ENCODE data around the gene ABCA12.

The ABCA12 gene

DNA sequence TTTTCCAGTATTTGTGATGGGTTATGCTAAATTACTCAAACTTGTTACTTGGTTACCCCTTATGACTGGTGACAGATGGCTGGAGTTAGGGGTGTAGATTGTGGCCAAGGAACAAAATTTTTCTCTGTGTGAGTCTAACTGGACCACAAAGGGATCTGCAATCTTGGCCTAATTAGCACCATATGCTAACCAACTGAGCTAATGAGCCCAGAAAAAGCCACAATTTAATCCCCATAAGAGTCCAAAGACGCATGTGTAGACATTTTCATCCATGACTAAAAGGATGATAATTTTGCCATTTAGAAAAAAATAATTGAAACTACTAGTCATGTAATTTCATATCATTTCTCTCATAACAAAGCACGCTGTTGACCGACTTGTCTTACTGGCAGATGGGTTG is 151.2 kb downstream of the ABCA12 start:
- Mint-ChIP-seq H3K9me3 (no peaks in the 10 kb centered on the region), H3K27ac (no peak overlapping the region), H3K27me3 (no peaks in the 10 kb centered on the region), H3K4me1 (no peaks in the 10 kb centered on the region), H3K4me3 (no peak overlapping the region)
- DNase-seq (no peak), ATAC-seq (no peak)

DNA sequence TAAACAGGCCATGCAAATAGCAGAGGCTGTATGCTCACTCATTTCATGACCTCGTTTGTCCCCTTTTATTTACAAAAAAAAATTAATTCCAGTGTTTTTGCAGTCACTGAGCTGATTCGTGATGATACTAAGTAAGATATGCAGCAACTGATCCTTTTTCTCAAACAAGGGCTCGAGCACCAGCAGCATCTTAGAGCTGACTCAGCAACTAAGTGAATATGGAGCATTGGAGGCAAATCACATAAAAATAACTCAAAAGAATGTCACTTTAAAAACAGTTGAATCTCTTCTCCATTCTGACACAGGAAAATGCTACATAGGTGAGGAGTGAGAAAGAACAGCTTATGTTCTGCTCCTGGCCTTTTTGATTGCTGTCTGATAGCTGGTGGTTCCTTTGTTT is 152.8 kb downstream of the ABCA12 start:
- DNase-seq (no peak), ATAC-seq (no peak)
- H3K9me3 Mint-ChIP-seq = no peaks in the 10 kb centered on the region
- no peaks in the 10 kb centered on the region for H3K4me1 Mint-ChIP-seq
- no peak overlapping the region for H3K27ac Mint-ChIP-seq
- H3K4me3 Mint-ChIP-seq = no peak overlapping the region
- no peaks in the 10 kb centered on the region for H3K27me3 Mint-ChIP-seq

DNA sequence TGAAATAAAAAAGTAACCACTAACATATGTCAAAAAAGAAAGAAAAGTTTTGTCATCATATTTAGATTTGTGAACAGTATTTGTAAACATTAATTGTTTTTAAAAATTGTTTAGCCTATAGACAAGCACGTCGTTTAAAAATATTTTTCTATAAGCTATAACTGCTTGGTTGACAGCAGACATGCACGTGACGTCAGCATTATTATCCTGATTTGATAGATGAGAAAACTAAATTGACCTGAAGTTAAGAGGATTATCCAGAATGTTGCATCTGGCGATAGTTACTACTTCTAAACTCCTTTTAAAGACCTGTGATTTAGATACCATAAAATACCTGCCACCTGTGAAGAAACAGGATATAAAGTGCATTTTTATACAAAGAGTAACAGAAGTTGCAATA is 172.0 kb downstream of the ABCA12 start:
- Mint-ChIP-seq H3K27me3 (no peaks in the 10 kb centered on the region), H3K27ac (no peak overlapping the region), H3K4me3 (no peak overlapping the region), H3K4me1 (no peaks in the 10 kb centered on the region), H3K9me3 (peaks cover 0 to 17% of the 10 kb centered on the region in 2 donors)
- ATAC-seq = no peak
- DNase-seq = no peak

DNA sequence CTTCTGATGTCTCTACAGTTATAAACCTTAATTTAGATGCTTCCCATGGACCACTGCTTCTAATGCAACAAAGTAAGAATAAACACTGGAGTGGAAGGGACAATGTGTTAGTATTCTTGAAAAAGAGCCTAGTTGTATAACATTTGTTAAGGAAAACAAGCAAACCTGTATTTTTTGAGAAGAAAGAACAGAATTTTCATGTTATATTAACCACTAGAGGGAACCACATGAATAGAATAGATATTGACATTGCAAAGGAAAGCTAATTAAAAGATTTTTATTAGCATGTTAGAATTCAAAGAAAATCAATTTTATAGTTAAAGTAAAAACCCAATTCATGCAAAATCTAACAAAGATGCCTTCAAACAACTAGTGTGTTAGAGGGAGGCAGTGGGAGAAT is 177.7 kb downstream of the ABCA12 start:
- ATAC-seq = no peak
- Mint-ChIP-seq H3K4me1 (no peaks in the 10 kb centered on the region), H3K27ac (no peak overlapping the region), H3K9me3 (peaks cover 0 to 17% of the 10 kb centered on the region in 2 donors), H3K27me3 (peaks cover 8% of the 10 kb centered on the region), H3K4me3 (no peak overlapping the region)
- DNase-seq = no peak

DNA sequence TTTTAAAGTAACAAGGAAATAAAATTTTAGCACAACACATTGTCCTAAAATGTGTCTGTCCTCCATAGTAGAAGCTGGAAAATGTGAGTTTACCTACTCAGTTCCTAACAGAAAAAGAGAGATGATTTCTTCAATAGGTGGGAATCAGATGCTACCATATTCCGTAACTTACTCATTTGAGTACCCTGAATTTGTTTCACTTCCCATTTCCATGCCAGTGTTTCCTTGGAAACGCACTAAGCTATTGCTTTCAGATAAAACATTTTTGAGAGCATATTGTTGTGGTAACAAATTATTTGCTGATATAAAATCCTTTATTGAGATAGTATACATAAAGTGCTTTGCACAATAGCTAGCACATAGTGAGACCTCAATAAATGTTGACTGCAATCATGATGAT is 191.5 kb downstream of the ABCA12 start:
- H3K27ac Mint-ChIP-seq = no peak overlapping the region
- H3K9me3 Mint-ChIP-seq = no peaks in the 10 kb centered on the region
- DNase-seq = no peak
- no peak for ATAC-seq
- H3K4me3 Mint-ChIP-seq = no peak overlapping the region
- no peaks in the 10 kb centered on the region for H3K4me1 Mint-ChIP-seq
- H3K27me3 Mint-ChIP-seq = no peaks in the 10 kb centered on the region

DNA sequence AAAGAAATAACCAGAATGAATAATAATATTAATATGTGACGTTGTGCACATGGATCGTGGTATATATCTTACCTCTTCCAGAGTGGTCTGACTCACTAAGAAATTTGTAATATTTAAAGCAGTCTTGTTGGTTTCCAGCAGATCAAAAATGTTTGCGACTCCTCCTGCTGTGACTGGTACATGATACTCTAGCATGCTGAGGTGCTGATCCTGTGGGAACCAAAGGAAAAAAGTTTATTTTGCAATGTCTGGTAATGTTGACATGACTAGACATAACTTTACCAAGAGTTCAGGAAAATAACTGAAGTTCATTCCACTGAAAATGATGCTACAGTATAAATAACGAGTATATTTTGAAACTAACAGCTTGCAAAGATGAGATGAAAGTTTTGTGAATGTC is 204.4 kb downstream of the ABCA12 start:
- Mint-ChIP-seq H3K9me3 (no peaks in the 10 kb centered on the region), H3K4me1 (no peaks in the 10 kb centered on the region), H3K27me3 (no peaks in the 10 kb centered on the region), H3K4me3 (no peak overlapping the region), H3K27ac (no peak overlapping the region)
- DNase-seq = no peak
- ATAC-seq = no peak

DNA sequence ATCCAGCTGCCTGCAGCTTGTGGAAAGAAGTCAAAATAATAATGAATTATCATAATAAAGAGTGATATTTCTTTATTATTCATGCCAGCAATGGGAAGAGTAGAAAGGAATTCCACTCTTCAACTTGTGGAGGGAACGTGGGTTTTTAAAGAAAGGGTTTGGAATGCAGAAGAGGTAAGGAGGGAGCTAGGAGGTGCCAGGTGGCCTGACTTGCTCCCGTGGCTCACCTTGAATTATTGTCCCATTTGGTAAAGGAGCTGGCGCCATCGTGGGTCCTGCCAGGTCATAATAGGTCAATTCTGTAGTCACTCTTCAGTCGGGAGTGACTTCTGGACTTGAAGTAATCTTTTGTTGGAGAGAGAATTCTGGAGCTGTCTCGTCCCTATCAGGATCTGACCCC is 233.8 kb downstream of the ABCA12 start:
- no peak for ATAC-seq
- Mint-ChIP-seq H3K27ac (no peak overlapping the region), H3K27me3 (no peaks in the 10 kb centered on the region), H3K4me3 (no peak overlapping the region), H3K9me3 (no peaks in the 10 kb centered on the region), H3K4me1 (no peaks in the 10 kb centered on the region)
- DNase-seq = no peak

DNA sequence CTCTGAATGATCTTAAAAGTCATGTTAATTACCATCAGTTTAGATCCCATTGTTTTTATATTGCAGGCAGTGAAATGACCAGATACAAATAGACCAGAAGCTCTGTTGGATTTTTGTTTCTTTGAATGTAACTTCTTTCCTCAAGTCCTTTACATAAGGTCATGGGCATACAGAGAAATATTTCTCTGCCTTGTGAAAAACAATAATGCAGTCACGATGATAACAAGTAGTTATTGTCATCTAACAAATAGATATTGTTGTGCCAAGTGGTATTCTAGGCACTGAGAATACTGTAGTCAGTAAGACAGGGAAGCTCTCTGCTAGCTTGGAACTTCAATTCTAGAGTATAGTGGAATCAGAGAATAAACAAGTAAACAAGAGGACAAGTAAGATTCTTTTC is 234.2 kb downstream of the ABCA12 start:
- Mint-ChIP-seq H3K27ac (no peak overlapping the region), H3K4me3 (no peak overlapping the region), H3K27me3 (no peaks in the 10 kb centered on the region), H3K4me1 (no peaks in the 10 kb centered on the region), H3K9me3 (no peaks in the 10 kb centered on the region)
- DNase-seq (no peak), ATAC-seq (no peak)

DNA sequence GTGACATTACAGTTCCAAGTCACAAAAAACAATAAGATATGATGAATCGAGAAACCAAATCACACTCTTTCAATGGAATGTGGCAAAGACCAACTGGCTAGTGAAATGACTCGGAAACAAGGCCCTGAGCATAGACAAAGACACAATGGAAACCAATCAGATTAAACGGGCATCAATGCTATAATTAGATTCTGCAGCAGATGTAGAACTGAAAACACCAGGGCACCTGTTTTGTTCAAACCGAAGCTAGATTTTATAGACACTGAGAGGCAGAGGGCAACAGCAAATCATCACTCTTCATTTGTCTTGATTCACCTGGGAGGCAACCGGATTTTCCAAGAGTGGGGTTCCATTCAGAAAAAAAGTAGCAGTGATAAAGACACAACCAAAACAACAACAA is 236.1 kb downstream of the ABCA12 start:
- no peak for ATAC-seq
- no peak overlapping the region for H3K27ac Mint-ChIP-seq
- no peaks in the 10 kb centered on the region for H3K9me3 Mint-ChIP-seq

DNA sequence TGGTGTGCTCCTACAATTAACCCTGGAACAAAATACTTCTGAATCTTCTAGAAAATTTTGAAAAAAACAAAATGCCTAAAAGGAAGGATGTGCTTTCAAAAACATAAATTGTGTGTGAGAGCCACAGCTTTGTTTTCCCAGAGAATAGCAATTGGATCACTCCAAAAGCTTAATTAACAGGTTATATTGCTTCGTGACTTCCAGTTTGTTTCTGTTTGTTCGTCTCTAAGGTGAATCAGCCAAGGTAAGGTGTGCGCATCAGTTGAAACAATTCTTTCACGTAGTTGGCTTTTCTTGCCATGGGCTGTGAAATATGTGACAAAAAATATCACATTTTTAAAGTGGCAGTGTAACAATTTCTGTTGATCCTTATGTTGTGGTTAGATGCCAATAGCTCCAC is 238.7 kb downstream of the ABCA12 start:
- H3K27me3 Mint-ChIP-seq = peaks cover 7% of the 10 kb centered on the region
- no peak overlapping the region for H3K27ac Mint-ChIP-seq
- DNase-seq (no peak), ATAC-seq (no peak)
- no peaks in the 10 kb centered on the region for H3K4me1 Mint-ChIP-seq
- H3K9me3 Mint-ChIP-seq = no peaks in the 10 kb centered on the region
- H3K4me3 Mint-ChIP-seq = no peak overlapping the region

More for the DNA sequence above, 236.1 kb downstream of the ABCA12 start:
- Mint-ChIP-seq H3K4me1 (no peaks in the 10 kb centered on the region), H3K27me3 (no peaks in the 10 kb centered on the region), H3K4me3 (no peak overlapping the region)
- DNase-seq = no peak

DNA sequence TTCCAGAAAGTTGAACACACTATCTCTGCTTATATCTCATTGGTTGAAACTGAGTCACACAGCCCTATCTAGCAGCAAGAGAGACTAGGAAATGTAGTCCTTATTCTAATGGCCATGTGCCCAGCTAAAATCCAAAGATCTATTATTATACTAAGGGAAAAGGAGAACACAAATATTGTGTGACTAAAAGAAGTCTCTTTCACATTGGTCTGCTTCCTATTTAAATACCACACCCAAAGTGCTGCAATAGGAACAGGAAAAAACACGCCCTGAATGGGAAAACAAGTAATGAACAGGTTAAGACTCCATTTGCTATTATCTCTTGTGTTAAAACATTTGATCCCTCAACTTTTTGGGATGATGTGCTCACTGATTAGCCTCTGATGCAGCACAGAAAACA is 242.2 kb downstream of the ABCA12 start:
- H3K4me1 Mint-ChIP-seq = no peaks in the 10 kb centered on the region
- no peaks in the 10 kb centered on the region for H3K9me3 Mint-ChIP-seq
- no peak for DNase-seq
- no peak for ATAC-seq
- peaks cover 7% of the 10 kb centered on the region for H3K27me3 Mint-ChIP-seq
- H3K4me3 Mint-ChIP-seq = no peak overlapping the region
- H3K27ac Mint-ChIP-seq = no peak overlapping the region

DNA sequence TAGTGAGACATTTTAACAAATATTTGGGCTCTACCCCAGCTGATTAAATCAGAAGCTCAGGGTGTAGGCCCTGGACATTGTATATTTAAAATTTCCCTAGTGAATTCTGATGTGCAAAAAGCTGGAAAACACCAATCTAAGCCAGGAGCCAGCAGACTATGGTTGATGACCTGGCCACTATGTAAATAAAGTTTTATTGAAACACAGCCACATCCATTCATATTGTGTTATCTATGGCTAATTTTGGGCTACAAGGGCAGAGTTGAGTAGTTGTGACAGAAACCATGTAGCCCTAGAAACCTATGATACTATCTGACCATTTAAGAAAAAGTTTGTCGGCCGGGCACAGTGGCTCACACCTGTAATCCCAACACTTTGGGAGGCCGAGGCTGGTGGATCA is 243.0 kb downstream of the ABCA12 start:
- peaks cover 7% of the 10 kb centered on the region for H3K27me3 Mint-ChIP-seq
- no peaks in the 10 kb centered on the region for H3K9me3 Mint-ChIP-seq
- no peak overlapping the region for H3K4me3 Mint-ChIP-seq
- no peaks in the 10 kb centered on the region for H3K4me1 Mint-ChIP-seq
- ATAC-seq = no peak
- DNase-seq = no peak
- no peak overlapping the region for H3K27ac Mint-ChIP-seq

DNA sequence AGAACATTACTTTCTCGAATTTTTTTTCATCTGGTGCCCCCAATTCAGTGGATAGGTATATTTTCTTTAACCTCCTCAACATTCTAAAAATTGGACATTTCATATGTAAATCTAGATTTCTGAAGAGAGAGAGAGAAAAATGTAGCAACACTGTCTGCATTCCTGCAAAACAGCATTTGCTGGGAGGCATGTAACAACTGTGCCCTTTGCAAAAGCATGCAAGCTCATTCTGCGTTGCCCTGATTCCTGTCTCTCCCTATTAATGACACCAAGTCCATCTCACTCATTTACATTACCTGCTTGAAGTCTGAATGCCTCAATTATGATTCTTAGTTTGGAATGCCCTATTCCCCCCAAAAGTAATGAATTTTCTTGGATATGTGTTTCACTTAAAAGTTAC is 249.1 kb downstream of the ABCA12 start:
- no peak for ATAC-seq
- H3K27me3 Mint-ChIP-seq = peaks cover 9% of the 10 kb centered on the region

DNA sequence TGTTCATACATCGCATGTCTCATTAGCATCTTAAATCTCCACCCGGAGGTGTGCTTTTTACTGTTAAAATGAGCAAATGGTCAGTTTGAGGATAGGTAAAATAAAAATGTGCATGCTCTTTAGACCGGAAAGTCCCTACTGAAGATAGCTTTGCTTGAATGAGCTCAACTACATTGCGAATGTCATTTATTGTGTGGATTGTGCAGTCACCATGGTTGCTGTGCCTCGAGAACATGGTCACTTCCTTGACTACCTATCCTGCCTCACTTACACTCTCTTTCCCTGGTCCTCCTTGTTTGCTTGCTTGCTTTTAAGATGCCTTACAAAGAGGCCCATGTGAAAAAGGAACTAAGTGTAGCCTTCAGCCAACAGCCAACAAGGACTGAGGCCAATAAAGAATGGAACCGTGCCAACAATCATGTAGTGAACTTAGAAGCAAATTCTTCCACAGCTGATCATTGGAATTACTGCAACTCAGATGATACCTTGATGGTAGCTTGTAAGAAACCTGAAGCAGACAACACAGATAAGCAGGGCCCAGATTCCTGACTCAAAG is 256.7 kb downstream of the ABCA12 start:
- no peak for DNase-seq
- no peak overlapping the region for H3K4me3 Mint-ChIP-seq
- no peak overlapping the region for H3K27ac Mint-ChIP-seq

More for the DNA sequence above, 249.1 kb downstream of the ABCA12 start:
- no peaks in the 10 kb centered on the region for H3K4me1 Mint-ChIP-seq
- H3K4me3 Mint-ChIP-seq = no peak overlapping the region
- no peak overlapping the region for H3K27ac Mint-ChIP-seq
- H3K9me3 Mint-ChIP-seq = no peaks in the 10 kb centered on the region
- DNase-seq = no peak

More for the DNA sequence above, 256.7 kb downstream of the ABCA12 start:
- peaks cover 9% of the 10 kb centered on the region for H3K27me3 Mint-ChIP-seq
- no peaks in the 10 kb centered on the region for H3K4me1 Mint-ChIP-seq
- ATAC-seq = no peak
- no peaks in the 10 kb centered on the region for H3K9me3 Mint-ChIP-seq
